HG03139 (cell line): Measurements from ENCODE around the gene ZNF148.

Source experiments
- ATAC-seq: cut with Tn5 transposase; IDR thresholded peaks from one replicate; pipeline ENCODE4 v1.9.1; 2021; ENCODE audit not compliant: unreplicated experiment

The ZNF148 gene

DNA sequence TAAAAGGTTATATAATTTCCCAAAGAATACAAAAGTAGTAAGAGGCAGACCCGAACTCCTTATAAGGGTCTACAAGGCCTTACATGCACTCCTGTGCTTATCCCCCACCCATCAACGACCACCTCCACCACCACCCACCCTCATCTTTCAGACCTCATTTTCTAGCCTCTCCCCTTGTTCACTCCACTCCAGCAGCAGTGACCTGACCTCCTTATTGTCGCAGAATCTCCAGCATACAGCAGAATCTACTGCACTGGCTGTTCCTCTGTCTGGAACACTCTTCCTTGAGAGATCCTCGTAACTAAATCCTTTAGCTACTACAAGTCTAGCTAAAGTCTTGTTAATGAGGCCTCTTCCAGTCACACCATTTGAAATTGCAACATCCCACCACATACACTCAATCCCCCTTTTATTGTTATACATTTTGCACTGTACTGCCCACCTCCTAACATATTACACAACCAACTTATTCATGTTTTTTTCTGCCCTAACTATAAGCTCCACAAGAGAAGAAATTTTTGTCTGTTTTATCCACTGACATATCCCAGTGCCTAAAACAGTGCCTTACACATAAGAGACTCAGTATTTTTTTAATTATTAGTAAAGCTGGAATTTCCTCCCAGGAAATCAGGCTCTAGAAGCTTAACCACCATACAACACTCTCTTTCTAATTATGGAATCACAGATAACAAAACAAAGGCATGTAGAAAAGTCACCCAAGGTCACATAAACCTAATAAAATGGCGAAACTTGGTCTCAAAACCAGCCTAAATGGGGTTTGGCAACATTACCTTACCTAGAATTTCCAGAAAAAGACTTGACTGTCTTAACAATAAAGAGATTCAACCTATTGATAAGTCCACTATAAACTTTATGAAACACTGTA lies 40.2 kb downstream of the ZNF148 start:
- ATAC-seq, result no peak

DNA sequence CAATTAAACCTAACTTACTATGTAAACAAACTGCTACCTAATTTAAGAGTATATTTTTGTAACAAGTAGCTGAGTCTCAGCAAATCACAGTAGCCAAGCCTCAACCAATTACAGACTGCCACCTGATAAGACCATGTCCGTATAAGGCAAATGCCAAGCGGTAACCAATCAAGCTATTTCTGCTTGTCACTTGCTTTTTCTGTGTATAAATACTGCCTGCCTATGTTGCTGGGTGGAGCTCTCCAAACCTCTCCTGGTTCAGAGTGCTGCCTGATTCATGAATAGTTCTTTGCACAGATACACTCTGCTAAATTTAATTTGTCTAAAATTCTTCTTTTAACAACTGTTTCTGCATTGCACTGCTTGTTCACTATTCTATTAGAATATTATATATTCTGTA lies 42.6 kb downstream of the ZNF148 start:
- no peak for ATAC-seq

DNA sequence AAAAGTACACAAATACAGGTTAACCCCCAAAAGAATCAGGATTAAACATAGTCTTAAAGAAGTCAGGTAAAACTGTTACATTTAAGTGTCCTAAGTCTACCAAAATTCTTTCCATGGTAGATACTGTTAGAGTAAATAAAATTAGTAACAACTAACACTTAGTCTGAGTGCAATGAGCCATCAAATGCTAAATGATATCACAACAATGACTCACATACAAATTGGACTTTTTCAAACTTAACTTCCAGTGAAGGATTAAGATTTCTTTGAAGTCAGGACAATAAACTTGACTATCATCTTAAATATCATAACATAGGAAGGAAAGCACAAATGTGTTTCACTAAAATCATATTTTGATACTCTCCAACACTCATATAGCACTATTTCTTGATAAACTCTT lies 43.9 kb downstream of the ZNF148 start:
- no peak for ATAC-seq

DNA sequence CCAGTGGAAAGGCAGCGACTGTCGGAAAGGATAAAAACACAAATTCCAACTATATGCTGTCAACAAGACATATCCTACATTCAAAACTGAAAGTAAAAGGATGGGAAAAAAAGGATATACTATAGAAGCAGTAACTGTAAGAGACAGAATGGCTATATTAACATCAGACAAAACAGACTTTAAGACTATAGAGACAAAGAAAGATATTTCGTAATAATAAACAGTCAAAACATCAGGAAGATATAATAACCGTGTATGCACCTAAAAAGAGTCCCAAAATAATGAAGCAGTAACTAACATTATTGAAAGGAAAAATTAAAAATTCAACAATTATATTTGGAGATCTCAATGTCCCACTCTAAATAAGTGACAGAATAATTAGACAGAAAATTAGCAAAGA lies 48.2 kb downstream of the ZNF148 start:
- ATAC-seq, result no peak

DNA sequence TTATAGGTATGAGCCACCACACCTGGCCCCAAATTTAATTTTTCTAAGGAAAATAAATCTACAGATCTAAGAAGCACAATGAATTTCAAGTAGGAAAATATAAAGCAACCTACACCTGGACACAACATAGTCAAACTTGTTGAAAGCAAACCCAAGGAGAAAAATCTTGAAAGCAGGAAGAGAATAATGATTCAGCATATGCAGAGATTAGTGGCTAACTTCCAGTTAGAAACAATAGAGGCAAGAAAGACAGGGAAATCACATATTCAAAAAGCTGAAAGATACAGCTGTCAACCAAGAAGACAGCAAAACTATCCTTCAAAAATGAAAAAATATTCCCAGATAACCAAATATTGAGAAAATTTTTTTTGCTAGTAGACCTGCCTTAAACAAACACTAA lies 49.4 kb downstream of the ZNF148 start:
- no peak for ATAC-seq

DNA sequence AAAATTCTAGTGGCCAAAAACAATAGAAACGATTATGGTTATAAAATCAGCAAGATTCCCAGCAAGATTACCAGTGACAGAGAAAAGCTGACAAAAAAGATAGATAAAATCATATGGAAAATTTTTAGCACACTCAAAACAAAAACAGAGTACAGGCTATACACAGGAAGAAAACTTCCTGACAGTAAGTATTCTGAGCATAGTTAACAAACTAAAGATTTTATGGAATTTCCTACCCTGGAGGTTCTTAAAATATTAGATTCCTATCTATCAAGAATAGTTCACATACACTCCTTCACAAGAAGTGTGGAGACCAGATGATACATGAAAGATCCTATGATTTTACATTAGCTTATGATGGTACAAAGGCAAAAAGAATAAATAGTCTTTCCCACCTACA lies 50.8 kb downstream of the ZNF148 start:
- no peak for ATAC-seq

DNA sequence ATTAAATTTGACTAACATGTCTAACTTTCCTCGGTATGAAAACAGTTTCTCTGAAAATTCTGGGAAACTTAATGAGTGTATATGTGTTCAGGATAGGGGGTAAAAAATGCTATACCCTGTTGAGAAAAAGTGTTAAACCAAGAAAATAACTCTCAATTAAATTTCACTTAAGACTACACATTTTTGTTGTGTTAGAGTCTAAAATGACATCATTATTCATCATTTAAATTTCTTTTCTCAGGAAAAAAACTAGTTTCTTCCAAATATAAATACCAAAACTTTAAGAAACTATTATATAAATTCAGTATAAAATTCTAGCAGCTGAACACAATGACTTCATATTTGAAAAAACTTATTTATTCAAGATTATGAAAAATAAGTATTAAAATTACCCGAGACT lies 52.2 kb downstream of the ZNF148 start:
- no peak for ATAC-seq

DNA sequence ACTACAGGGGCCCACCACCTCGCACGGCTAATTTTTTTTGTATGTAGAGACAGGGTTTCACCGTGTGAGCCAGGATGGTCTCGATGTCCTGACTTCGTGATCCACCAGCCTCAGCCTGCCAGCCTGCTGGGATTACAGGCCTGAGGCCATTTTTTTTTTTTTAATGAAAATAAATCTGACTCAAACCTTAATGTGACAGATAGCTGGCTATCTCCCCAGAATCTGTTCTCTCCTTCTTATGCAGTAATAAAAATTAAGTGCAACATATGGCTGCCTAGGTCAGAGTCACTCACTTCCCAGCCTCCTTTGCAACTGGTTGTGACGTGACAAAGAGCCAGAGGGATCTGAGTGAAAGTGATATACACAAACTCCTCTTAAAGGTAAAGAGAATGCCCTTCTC lies 53.0 kb downstream of the ZNF148 start:
- no peak for ATAC-seq

DNA sequence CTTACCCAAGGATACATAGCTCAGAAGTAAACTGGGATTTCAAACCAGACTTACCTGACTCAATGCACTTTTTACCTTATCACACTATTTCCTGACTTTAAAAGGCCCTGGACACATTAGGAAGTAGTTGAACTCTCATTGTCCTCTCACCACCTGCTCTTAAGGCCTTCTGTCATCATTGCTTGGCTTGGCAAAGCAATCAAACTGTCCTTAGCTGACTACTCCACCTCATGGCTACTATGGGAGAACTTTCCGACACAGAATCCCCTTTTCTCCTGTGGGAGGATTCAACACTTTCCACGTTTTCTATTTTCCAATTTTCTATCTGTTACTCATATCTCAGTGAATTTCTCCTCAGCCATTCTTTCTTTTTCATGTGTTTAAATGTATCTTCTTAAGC lies 55.4 kb downstream of the ZNF148 start:
- no peak for ATAC-seq

DNA sequence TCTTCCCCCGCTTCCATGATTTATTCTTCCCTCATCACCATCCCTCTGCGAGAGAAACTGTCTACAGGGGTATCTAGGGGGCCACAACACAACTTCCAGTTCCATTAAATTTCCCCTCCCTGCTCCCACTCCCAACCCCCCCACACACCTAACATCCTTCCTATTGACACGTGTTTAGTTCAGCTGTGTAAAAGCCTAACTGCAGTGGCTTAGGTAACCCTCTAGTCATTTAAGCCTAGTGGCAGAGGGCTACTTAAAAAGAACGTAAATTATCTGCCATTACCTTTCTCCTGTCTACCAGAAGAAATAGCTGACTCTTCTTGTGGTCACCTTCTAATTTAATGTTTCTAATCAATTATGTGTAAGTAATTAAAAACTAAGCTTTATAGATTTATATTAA lies 56.3 kb downstream of the ZNF148 start:
- no peak for ATAC-seq

DNA sequence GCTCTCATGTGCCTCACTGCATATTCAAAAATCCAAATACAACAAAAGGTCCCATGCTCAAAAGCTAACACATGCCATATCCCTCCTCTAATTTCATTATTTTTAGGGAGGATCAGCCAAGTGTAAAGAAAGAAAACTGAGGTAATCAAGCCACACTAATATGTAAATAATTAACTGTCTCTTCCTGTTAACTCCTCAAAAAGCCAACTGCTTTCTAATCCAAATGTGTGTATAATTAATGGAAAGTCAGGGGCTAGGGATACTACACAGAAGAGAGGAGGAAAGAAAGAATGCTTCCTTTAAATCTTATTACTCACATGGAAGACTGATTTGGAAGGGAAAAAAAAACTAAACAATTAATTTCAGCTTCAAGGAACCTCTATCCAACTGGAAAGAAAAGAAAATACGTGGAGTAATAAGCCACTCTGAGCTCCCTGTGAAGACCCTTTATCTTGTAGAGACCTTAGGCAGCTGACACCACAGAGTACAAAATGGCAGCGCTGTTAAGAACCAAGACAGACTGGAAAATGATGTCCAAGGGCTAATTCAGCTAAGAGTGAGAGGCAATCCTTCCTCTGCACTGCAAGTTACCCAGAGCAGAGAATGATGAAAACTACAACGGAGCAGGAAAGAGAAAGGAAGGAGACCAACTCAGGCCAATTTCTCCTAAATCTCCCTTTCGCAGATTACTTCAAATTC lies 56.8 kb downstream of the ZNF148 start:
- no peak for ATAC-seq

DNA sequence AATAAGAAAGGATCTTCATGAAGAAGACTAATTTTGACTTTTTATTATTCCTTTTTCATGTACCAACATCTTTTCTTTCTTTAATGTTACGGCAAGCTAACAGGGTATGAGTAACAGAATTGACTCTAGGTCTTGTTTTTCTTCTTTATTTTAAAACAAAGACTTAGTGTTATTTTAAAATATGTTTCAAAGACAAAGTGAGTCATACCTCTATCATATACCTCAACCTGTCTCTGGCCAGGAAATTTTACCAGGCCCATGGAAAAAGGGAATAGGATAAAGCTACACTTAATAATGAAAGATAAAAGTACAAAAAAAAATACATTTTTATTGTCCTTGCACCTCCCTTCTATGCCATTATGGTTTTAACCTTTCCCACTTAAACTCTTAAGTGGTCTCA lies 57.4 kb downstream of the ZNF148 start:
- ATAC-seq, result no peak

DNA sequence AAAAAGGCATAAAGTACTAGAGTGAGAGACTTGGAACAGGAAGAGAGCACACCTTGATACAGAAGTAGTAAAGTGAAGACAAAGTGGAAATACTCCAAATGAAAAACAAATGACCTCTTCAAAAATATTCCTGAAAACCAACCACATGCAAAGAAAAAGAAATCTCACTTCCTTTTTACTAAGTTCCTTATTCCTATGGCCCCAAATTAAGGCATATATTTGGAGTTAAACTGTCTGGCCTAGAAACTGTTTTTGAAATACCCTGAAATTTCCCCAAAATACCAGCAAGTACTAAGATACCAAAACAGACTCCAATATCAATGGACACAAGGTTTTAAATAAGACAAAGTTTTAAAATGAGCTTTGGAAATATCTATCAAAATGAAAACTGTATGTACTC lies 58.2 kb downstream of the ZNF148 start:
- no peak for ATAC-seq

DNA sequence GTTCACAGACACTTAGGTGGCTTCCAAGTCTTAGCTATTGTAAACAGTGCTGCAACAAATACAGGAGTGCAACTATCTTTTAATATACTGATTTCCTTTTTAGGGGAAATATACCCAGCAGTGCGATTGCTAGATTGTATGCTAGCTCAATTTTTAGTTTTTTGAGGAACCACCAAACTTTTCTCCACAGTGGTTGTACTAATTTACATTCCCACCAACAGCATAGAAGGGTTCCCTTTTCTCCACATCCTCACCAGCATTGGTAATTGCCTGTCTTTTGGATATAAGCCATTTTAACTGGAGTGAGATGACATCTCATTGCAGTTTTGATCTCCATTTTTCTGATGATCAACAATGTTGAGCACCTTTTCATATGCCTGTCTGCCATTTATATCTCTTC lies 58.9 kb downstream of the ZNF148 start:
- ATAC-seq, result no peak

DNA sequence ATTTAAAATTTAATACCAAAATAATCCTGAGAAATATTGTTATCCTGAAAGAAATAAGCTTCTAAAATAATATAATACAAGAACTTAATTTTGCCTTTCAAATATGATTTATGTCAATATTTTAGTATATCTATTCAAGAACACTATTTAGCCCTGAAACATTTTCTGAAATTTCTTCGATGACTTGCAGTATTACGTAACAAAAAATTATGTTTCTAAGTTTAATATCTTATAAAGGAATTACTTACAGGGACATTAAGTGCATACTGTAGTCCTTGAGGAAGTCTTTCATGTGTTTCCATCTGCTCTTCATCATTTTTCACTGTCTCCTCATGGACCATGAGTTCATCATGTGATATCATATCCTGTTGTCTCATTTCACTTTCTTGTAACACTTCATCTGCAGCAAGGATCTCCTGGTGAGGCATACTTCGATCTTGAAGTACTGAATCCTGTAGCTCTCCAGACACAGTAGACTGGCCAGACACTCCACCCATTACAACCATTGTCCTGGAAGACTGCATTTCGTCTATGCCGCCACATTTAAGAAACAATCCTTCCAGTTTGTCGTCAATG lies 62.0 kb downstream of the ZNF148 start:
- ATAC-seq, result no peak

DNA sequence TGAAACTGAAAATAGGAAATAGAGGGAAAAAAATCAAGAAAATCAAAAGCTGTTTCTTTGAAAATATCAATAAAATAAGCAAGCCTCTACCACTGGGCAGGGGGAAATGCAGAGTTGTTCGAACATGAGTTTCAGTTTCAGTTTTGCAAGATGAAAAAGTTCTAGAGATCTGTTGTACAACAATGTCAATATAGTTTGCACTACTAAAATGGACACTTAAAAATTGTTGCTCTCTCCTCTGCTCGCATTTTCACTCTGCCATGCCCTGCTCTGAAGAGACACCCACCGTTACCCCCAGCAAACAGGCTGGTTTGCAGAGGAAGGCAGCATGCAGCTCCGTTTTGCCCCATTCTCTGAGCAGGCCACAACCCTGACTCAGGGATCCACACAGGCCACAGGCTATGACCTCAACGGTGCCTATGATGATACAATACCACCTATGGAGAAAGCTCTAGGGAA lies 64.5 kb downstream of the ZNF148 start:
- no peak for ATAC-seq

DNA sequence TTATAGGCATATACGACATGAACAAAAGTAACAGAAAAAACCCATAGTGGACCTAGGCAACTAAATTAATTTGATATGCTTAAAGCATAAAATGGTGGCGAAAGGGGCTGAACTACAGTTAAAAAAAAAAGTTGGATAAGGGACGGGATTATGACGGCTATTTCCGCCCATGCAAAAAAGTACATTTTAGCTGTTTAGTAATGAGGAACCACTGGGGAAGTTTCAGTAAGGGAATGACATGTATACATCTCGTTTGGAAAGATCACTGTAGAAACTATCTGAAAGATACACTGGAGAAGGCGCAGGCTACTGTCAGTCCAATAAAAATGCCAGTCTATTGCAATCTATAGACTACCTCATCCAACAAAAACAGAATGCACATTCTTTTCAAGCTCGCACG lies 65.6 kb downstream of the ZNF148 start:
- ATAC-seq, result no peak

DNA sequence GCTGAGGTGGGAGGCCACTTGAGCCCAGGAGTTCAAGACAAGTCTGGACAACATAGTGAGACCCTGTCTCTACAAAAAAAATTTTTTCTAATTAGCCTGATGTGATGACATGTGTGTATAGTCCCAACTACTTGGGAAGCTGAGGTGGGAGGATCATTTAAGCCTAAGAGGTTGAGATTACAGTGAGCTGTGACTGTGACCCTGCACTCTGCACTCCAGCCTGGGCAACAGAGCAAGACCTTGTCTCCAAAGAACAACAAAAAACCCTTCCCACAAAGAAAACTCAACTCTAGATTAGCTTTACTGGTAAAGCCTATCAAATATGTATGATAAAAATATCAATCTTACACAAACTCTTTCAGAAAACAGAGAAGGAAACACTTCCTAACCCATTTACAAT lies 68.5 kb downstream of the ZNF148 start:
- no peak for ATAC-seq

DNA sequence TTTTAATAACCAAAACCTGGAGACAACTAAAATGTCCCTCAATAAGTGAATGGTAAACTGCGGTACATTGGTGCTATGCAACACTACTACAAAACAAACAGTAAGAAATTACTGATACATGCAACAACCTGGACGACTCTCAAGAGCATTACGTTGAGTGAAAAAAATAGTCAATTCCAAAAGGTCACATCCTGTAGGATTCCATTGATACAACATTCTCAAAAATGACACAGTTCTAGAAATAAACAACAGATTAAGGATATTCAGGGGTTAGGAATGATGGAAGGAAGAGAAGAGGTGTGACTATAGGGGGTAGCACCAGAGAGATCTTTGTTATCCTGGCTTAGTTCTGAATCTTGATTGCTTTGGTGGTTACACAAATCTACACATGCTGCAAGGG lies 72.2 kb downstream of the ZNF148 start:
- ATAC-seq, result no peak

DNA sequence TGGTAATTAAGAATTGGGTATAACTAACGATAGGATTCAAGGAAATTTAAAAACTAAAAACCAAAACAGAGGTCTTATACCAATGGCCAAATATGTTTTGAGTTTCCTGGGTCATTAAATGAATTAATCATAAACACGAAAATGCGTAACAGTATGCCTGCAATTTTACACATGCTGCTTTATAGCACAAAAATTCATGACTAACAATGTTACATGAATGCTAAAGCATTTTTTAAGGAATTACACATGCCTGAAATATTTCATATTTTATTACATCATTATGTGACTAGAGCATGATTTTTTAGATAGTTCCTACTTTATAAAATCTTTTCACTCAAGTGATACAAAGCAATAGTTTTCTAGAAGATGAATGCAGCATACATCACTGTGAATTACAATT lies 74.7 kb downstream of the ZNF148 start:
- no peak for ATAC-seq

DNA sequence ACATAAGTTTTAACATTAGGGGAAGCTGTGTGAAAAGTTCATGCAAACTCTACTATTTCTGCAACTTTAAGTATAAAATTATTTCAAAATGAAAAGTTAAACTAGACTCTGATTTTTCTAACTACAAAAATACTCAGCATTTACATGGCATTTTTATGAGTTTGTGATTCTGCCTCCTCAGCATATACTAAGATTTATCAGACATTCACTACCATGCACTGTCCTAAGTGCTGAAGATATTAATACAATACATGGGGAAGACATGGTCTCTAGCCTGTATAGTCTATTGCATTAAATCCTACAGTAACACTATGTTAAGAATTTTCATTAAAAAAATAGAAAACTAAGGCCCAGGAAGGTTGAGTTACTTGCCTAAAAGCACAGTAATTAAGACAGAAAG lies 80.7 kb downstream of the ZNF148 start:
- no peak for ATAC-seq

DNA sequence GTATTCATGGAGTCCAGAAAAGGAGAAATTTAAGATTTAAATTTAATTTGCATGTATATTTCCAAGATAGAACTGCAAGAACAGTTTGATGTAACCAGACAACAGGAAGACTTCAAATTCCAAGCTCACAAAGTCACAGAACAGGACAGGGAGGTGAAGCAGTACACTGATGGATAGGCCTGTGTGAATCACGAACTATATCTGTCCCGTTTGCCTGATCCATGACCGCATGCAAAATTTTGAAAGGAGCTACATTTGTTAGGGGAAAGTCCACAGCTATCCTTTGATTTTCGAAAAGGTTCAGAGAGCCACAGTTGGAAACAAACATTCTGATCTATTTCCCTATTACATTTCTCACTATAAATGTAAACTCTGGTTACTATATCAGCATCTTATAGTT lies 83.1 kb downstream of the ZNF148 start:
- ATAC-seq, result no peak
